HG03196 (cell line): ENCODE measurements around the gene P2RY11.

Experiments used
- ATAC-seq: cut with Tn5 transposase; IDR thresholded peaks from one replicate; pipeline ENCODE4 v1.9.1; 2021; ENCODE audit not compliant: unreplicated experiment

P2RY11 gene

DNA sequence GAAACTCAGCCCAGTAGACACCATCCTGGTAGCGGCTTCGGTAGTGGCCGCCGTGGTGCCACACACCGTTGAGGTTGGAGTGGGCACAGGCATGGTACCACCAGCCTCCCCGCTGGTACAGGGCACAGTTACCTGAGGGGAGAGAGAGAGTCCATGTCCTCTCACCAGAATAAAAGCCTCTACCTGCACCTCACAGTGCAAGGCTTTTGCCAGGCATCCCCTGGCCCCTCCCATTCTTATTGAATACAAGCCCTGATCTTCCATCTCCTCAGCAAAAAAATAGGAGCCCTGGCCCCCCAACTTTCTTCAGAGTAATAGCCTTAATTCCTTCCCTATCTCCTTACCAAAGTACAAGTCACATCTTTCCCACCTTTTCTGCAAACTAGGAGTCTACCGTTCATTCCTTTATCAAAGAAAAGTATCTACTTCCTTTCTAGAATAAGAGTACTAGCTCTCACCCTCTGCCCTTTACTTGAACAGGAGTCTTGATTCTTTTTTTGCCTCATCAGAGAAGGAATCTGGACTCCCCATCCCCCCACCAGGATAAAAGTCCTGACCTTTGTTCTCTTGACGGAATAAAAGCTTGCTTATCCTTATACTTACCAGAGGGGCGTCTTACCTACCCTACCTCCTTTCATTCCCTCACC, 18.7 kb upstream of the P2RY11 start:
- no peak for ATAC-seq

DNA sequence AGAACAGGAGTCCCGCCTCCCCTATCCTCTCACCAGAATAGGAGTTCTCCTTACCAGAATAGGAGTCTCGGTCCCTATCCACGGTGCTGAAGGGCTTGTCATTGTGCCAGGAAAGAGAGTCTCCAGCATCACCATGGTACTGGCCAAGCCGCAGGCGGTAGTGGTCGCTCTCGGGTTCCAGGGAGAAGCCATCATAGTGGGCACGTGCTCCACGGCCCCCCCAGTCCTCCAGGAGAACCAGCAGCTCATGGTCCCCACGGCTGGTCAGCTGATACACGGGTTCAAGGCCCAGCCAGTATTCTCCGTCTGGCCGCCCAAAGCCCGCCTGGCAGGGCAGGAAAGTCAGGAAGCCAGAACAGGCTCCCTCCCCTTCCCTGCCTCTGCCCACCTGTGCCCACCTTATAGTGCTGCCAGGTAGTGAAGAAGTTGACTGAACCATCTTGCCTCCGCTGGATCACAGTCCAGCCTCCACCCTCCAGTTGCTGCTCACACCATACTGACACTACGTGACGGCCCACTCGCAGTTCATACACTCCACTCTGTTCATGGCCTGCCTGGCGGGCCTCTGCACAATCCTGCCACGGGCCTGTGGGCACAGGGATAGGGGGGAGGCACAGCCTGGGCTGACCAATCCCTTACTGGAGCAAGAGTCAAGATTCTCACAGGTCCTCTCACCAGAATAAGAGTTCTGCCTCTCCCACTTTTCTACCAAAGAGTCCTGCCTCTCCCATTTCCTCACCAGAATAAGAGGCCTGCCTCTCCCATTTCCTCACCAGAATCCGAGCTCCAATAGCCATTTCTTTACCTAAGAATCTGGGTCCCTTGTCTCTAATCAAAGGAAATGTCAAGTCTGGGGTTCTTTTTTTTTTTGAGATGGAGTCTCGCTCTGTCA, 18.0 kb upstream of the P2RY11 start:
- ATAC-seq = no peak

- no peak for ATAC-seq
These were observed 15.9 kb upstream of the P2RY11 start for GRCh38 chr19:10095622-10095947.

- peak; percentile 72 for ATAC-seq
These were observed 15.4 kb upstream of the P2RY11 start for GRCh38 chr19:10095948-10096614.

GRCh38 chr19:10096615-10096963, 14.9 kb upstream of the P2RY11 start:
- ATAC-seq = no peak

DNA sequence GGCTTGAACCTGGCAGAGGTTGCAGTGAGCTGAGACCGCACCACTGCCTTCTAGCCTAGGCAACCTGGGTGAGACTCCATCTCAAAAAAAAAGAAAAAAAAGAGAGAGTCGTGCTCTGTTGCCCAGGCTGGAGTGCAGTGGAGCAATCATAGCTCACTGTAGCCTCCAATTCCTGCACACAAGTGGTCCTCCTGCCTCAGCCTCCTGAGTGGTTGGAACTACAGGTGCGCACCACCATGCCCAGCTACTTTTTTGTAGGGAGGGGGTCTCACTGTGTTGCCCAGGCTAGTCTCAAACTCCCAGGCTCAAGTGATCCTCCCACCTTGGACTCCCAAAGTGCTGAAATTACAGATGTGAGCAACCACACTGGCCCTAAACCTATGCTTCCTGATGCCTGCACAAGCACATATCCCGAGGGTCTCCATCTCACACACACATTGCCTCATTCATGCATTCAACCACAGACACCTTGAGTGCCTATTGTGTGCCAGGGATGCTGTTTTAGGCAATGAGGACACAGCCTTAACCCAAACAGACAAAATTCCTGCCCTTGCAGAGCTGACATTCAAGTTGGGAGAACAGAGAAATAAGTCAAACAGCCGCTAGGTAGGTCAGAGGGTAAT, 11.2 kb upstream of the P2RY11 start:
- no peak for ATAC-seq

GRCh38 chr19:10102787-10103236, 8.7 kb upstream of the P2RY11 start:
- ATAC-seq = no peak

DNA sequence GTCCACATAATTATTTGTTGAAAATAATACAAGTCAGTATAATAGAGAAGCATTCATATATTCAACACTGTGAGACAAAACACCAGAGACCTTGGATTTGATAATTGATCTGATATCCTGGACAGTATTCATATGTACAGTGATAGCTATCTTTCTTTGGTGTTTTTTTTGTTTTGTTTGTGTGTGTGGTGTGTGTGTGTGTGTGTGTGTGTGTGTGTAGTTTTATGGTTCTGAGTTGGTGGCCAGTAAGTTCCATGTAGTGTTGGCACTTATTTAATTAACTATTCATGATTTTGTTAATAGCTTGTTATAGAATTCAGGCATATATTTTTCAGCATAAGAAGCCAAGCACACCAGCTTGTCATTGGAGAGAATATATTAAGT, 7.4 kb upstream of the P2RY11 start:
- no peak for ATAC-seq

- peak; percentile 41 for ATAC-seq
These were observed 6.6 kb upstream of the P2RY11 start for GRCh38 chr19:10104665-10105508.

DNA sequence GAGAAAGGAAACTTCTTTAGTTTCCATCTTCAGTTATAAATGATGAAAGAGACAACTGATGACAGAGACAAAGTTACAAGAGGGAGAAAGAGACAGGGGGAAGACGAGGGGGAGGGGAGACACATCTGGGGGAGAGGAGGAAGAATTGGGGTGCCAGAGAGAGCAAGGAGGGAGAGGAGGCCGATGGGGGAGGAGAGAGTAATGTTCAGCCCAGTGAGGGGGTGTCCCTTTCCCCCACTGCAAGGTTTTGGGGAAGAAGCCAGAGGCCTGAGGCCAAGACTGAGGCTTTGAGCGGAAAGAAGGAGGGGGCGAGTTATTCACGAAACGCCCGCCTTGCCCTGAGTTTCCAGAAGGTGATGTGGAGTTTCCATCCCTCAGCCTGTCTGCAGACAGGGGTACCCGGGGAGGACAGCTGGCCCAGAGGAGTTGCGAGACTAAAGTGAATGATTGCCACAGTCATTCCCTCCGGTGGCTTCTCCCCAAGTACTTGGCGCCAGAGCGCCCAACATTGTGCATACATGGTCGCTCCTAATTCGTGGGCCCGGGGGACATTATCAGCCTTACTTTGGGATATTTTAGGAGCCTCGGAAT, 5.9 kb upstream of the P2RY11 start:
- peak; percentile 21 for ATAC-seq

GRCh38 chr19:10106100-10106936, 5.2 kb upstream of the P2RY11 start, which contains the start of gene PPAN:
Gene PPAN (plus strand): TSS chr19:10106362. CDS start chr19:10106395, 33 bp downstream.
- ATAC-seq = peak; percentile 50

DNA sequence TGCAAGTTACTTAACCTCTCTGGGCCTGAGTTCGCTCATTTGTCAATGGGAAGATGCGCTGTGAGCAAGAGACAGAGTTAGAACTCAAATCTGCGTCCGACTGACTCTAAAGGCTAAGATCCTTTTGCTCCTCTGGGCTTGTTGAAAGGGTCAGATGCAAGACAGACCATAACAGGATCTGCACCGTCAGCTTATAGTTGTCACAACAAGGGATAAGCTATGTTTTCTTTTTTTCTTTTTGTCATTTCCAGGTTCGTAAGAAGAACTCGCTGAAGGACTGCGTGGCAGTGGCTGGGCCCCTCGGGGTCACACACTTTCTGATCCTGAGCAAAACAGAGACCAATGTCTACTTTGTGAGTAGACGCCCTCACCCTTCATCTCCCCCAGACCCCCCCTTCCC, 4.2 kb upstream of the P2RY11 start:
- no peak for ATAC-seq

DNA sequence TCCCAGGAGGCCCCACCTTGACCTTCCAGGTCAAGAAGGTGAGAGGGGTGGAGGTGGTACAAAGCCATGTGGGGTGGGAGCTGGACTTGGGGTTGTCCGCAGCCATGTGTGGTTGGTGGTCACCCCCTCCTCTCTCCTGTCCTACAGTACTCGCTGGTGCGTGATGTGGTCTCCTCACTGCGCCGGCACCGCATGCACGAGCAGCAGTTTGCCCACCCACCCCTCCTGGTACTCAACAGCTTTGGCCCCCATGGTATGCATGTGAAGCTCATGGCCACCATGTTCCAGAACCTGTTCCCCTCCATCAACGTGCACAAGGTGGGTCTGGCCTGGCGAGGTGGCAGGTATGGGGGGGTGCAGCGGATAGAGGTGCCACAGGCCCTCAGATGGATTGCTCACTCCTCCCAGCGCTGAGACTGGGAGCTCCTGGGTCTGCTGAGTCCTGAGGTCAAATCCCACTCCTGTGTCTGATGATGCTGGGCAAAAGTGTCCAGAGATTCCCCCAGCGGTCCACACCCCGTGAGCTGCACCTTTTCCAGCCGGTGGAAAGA, 3.6 kb upstream of the P2RY11 start:
- ATAC-seq = no peak

GRCh38 chr19:10109528-10109927, 2.0 kb upstream of the P2RY11 start:
- ATAC-seq = no peak

DNA sequence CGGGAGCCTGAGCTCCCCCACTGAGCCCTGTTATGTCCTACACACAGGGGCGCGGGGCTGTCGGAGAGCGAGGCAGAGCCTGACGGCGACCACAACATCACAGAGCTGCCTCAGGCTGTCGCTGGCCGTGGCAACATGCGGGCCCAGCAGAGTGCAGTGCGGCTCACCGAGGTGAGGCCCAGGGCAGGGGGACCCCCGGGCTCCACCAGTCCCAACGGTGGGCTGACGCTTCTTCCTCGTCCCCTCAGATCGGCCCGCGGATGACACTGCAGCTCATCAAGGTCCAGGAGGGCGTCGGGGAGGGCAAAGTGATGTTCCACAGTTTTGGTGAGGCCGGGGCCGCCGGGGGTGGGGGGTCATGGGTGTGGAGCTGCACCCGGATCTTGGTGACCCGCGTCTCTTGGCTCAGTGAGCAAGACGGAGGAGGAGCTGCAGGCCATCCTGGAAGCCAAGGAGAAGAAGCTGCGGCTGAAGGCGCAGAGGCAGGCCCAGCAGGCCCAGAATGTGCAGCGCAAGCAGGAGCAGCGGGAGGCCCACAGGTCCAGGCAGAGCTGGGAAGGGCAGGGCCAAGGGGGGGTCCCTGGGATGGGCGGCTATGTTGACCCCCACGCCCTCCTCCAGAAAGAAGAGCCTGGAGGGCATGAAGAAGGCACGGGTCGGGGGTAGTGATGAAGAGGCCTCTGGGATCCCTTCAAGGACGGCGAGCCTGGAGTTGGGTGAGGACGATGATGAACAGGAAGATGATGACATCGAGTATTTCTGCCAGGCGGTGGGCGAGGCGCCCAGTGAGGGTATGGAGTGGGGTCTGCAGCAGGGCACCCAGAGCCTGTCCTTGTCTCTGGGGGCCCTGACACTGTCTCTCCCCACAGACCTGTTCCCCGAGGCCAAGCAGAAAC, 1.2 kb upstream of the P2RY11 start:
- ATAC-seq = no peak

DNA sequence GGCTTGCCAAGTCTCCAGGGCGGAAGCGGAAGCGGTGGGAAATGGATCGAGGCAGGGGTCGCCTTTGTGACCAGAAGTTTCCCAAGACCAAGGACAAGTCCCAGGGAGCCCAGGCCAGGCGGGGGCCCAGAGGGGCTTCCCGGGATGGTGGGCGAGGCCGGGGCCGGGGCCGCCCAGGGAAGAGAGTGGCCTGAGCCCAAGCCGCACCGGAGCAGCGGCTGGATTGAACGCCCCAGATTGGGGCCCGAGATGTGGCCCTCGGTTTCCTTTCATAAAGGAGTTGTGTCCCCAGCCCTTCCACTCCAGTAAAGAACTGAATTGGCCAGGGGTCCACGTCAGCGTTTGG, 548 bp upstream of the P2RY11 start:
- ATAC-seq = no peak

GRCh38 chr19:10112037-10112761, 706 bp downstream of the P2RY11 start:
- ATAC-seq = no peak
